Measurements from ENCODE around the gene LAMA3. TPM values are rescaled to one million over a fixed set of nuclear protein-coding genes. Genes with fewer than 3 reads are reported as not detected.

Gene LAMA3
- total and polyA plus RNA-seq, 2 experiments from 2014 or later, result 3.9 to 4.9 TPM

DNA sequence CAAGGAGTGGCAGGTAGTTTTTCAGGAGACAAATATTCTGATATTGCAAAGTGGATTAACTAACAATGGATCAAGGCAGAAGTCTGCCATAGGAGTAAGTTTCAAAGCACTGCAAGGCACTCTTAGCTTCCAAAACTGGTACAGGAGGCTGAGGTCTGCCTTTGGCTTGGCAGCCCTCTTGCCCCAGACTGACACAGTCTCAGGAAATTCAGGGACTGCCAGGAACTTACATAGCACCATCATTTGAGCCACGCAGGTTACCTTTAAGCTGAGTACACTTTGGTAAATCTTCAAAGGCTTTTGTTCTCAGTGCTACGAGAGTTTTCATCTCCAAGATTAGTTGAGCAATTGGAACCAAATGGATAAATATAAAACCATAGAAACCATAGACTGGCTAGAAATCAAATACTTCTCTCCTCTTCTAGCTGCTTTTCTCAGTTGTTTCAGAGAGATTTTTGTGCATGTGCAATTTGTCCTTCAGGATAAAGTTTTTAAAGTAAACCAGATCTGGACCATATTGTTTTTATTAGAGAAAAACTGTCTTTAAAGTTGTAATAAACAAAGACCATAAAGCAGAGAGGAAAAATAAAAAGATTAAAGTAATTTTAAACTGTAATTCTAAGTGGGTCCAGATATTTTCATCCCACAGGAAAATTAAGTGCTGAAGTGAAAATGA, 45.3 kb upstream of the LAMA3 start (continued):
- TF ChIP-seq ZNF462 (CRISPR knock-in tag; IDR thresholded peaks at IDR 0.05), result no peak
- no peak for TF ChIP-seq JUNB (IDR thresholded peaks at IDR 0.05; ENCODE audit: unreplicated experiment)
- TF ChIP-seq ZNF114 (CRISPR knock-in tag; IDR thresholded peaks at IDR 0.05), result no peak
- no peak for TF ChIP-seq CTCF (conservative IDR thresholded peaks at IDR 0.05; ENCODE audit: low read depth in 2 of 2)

DNA sequence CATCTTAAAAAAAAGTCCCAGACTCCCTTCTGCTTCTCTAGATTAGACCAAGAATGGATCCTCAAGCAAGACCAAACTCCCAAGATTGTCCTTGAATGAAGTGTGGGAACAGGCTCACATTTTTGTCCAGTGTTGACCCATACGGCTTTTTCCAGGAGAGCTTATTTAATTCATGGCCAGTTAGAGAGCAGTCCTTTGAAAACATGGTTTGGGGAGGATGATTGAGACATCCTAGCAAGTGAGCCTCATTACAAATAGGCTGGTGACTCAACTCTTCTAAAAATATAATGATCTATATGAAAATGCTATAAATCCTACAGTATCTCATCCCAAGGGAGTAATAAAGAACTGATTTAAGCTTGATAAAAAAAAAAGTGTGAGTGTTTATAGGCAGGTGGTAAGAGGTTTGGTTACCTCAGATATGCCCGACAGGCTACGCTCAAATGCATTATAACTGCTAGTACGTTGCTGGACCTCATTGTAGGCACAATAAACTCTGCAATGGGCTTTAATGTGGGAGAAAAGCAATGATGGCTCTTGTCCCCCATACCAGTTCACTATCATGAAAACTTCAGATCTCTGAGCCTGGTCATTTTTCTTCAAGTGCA, 43.6 kb upstream of the LAMA3 start:
- H3K36me3 ChIP-seq (ENCODE audit: insufficient read depth), result 0 out of 2 replicates have a peak, but pooled peaks cover 6% of the 10 kb centered on the region
- no peak overlapping the region for H3K27ac ChIP-seq (ENCODE audit: low read depth)
- H3K27me3 ChIP-seq (ENCODE audit: insufficient read depth), result no peaks in the 10 kb centered on the region
- H3K79me2 ChIP-seq (replicated peaks; ENCODE audit: insufficient read depth), result no peaks in the 10 kb centered on the region
- no peak overlapping the region for H3K4me3 ChIP-seq
- 0 out of 2 replicates have a peak, but pooled peaks cover 4% of the 10 kb centered on the region for H4K20me1 ChIP-seq (replicated peaks; ENCODE audit: insufficient read depth)
- H2AFZ ChIP-seq, result no peak overlapping the region
- no peaks in the 10 kb centered on the region for H3K9me2 ChIP-seq (ENCODE audit: insufficient read depth)
- Mint-ChIP-seq H3K36me3 (ENCODE audit: low read depth) (peaks cover 15% of the 10 kb centered on the region), H3K4me1 (peaks cover 5% of the 10 kb centered on the region; the same call in 1 of the 3 replicates), H3K27ac (no peak overlapping the region), H3K27me3 (ENCODE audit: insufficient read depth, low read depth, poor library complexity) (peaks cover 4% of the 10 kb centered on the region), H3K4me3 (no peak overlapping the region), H3K9me3 (peaks cover 14% of the 10 kb centered on the region)
- no peak overlapping the region for H3K4me2 ChIP-seq
- no peaks in the 10 kb centered on the region for H3K4me1 ChIP-seq (ENCODE audit: insufficient read depth)
- DNase-seq (ENCODE audit: low spot score) (no peak), ATAC-seq (no peak)
- no peaks in the 10 kb centered on the region for H3F3A ChIP-seq (replicated peaks; ENCODE audit: low read depth)
- no peak for TF ChIP-seq EZH2 (IDR thresholded peaks at IDR 0.05; ENCODE audit: low read depth, unreplicated experiment)
- no peak for TF ChIP-seq CTCF (conservative IDR thresholded peaks at IDR 0.05; ENCODE audit: low read depth in 2 of 2)
